Heart left ventricle (tissue), 13 donors: ENCODE results near the gene IFT27.

Source experiments
- POLR2A ChIP-seq, 2 donors: fragments of 450-650 bp; IDR thresholded peaks; one replicate each; pipeline ENCODE4 v1.6.1; 2017; ENCODE audit warnings: antibody characterized with exemption in 2 of 2, mild to moderate bottlenecking in 2 of 2, moderate library complexity in 2 of 2
- TF ChIP-seq, protein P1 (sequence below), 12 donors: fragments of 200-600 bp; sonication (generic) in 4 of 12; IDR thresholded peaks; one replicate each; pipeline versions ENCODE4 v1.5.0 to v1.8.0; 2018 to 2022; ENCODE audit warnings: antibody characterized with exemption in 12 of 12, mild to moderate bottlenecking in 5 of 12
- donor health status: ischemic (EF 13 %, LVEDD 7.1; RV severe dilation, severe dysfunction).
- donor health status: DM: no; HTN: yes; CAD: no.
- donor health status: DM: no; HTN: no; CAD: no.
- donor health status: ischemic (EF 25% LVEDD 6.9; RV normal size, moderate dysfunction).
- donor health status: ischemic (EF 25% LVEDD 5.7; RV mildly dilated, moderate dysfunction).
- donor health status: ischemic (EF 35%, LVEDD 5.7; RV mildly dilated, moderate dysfunction).
- donor health status: nonischemic (EF 11% LVEDD 7.7; RV severe dilation, severe dysfunction).
- donor health status: DM: yes; HTN: yes; CAD: no.
- donor health status: PGD.
- donor health status: ischemic (EF 29% LVEDD 5.4; RV normal size, mild dysfunction).
- donor health status: nonischemic (EF 23%, LVEDD 6.1; RV moderate dilation, normal function).

DNA sequence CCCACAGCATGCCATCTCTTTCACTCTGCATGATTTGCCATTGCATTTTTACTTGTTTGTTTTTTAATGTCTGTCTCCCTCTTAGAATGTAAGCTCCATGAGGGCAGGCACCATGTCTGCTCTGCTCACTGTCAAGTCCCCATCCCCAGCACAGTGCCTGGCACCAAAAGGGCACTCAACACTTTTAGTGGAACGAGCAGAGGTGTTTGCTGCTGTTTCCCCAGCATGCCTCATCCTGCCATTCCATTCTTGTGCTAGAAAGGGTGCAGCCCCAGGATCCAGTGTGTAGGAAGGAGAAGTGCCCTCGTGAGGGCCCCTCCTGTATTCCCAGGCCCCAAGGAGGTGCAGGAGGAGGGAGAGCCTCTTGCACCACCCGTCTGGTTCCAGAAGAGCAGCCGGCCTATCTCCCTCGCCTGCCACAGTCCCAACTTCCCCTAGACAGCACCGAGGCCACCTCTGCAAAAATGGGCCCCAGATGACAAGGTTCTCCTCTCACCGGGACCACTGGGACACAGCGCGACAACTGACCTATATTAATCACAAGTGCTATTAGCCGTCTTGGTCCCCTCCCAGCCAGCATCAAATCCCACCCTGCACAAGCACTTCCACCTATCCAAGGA lies 39.1 kb downstream of the IFT27 start:
- TF ChIP-seq, protein P1, sequence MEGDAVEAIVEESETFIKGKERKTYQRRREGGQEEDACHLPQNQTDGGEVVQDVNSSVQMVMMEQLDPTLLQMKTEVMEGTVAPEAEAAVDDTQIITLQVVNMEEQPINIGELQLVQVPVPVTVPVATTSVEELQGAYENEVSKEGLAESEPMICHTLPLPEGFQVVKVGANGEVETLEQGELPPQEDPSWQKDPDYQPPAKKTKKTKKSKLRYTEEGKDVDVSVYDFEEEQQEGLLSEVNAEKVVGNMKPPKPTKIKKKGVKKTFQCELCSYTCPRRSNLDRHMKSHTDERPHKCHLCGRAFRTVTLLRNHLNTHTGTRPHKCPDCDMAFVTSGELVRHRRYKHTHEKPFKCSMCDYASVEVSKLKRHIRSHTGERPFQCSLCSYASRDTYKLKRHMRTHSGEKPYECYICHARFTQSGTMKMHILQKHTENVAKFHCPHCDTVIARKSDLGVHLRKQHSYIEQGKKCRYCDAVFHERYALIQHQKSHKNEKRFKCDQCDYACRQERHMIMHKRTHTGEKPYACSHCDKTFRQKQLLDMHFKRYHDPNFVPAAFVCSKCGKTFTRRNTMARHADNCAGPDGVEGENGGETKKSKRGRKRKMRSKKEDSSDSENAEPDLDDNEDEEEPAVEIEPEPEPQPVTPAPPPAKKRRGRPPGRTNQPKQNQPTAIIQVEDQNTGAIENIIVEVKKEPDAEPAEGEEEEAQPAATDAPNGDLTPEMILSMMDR (IDR thresholded peaks at IDR 0.05): no peak
- TF ChIP-seq POLR2A (IDR thresholded peaks at IDR 0.05): no peak
